ENCODE results near the gene THSD4.

- TF ChIP-seq CTCF (conservative IDR thresholded peaks at IDR 0.05) (no peak), ZFX (IDR thresholded peaks at IDR 0.05) (no peak)
These were observed 319.5 kb downstream of the THSD4 start for GRCh38 chr15:71434774-71435173.

All from C4-2B (cell line).